SH-SY5Y (cell line): Measurements from ENCODE around the gene TEFM.

Source experiments
- GATA2 ChIP-seq: IDR thresholded peaks from 2 replicates; pipeline ENCODE4 v1.6.1; 2011; ENCODE audit warnings: mild to moderate bottlenecking, low read depth, low read length
- GATA3 ChIP-seq: IDR thresholded peaks from 2 replicates; pipeline ENCODE4 v1.6.1; 2011; ENCODE audit warnings: low read depth, mild to moderate bottlenecking, low read length, moderate library complexity

- TF ChIP-seq GATA2 (no peak), GATA3 (no peak)
Measured at GRCh38 chr17:30924341-30924740, 18.3 kb upstream of the TEFM start.
